WTC11 (cell line): ENCODE data around the gene VWA3B. TPM values are rescaled to one million over a fixed set of nuclear protein-coding genes. Genes with fewer than 3 reads are reported as not detected.

Experiments
- ATAC-seq: fragments of 200-7000 bp; cut with Tn5 transposase; 2 replicates; pipeline ENCODE4 v1.10.0; 2021; ENCODE audit warnings: mild to moderate bottlenecking, moderate library complexity
- CTCF ChIA-PET: fragments of 300-600 bp; sonication (Branson Sonifier 250); formaldehyde crosslinking; loops from one replicate; lab custom pipeline; 2021; ENCODE audit warnings: antibody characterized with exemption; lab: Charles Lee
- POLR2A ChIA-PET: fragments of 350-600 bp; sonication (Branson Sonifier 250); formaldehyde crosslinking; loops from one replicate; lab custom pipeline; 2021; ENCODE audit warnings: antibody characterized with exemption; lab: Charles Lee
- DNase-seq: peaks from one replicate; pipeline ENCODE4 v3.0.0; 2021; ENCODE audit warnings: low spot score
- H3K27ac Mint-ChIP-seq: 2 replicates; pipeline ENCODE4 v1.8.0; 2021; ENCODE audit warnings: mixed read lengths
- H3K27me3 Mint-ChIP-seq: 2 replicates; pipeline ENCODE4 v1.8.0; 2021; ENCODE audit warnings: low read depth, mild to moderate bottlenecking, moderate library complexity, mixed read lengths
- H3K36me3 Mint-ChIP-seq: 2 replicates; pipeline ENCODE4 v1.8.0; 2021; ENCODE audit warnings: mixed read lengths
- H3K4me1 Mint-ChIP-seq: 2 replicates; pipeline ENCODE4 v1.8.0; 2022; ENCODE audit warnings: mixed read lengths
- H3K4me3 Mint-ChIP-seq: 2 replicates; pipeline ENCODE4 v1.8.0; 2021; ENCODE audit warnings: mild to moderate bottlenecking, moderate library complexity, mixed read lengths
- H3K9me3 Mint-ChIP-seq: 2 replicates; pipeline ENCODE4 v1.8.0; 2021; ENCODE audit warnings: mixed read lengths
- AR ChIP-seq: fragments of 250-450 bp; sonication (Bioruptor Pico); IDR thresholded peaks from 2 replicates; pipeline ENCODE4 v1.9.0; 2021; ENCODE audit warnings: mild to moderate bottlenecking
- ARID4B ChIP-seq: sonication (generic); formaldehyde crosslinking; IDR thresholded peaks from 2 replicates; pipeline ENCODE4 v1.8.0; 2023; ENCODE audit warnings: missing genetic modification reagents, mild to moderate bottlenecking, borderline replicate concordance
- CREB1 ChIP-seq: sonication (generic); formaldehyde crosslinking; IDR thresholded peaks from 2 replicates; pipeline ENCODE4 v1.8.0; 2023; ENCODE audit warnings: mild to moderate bottlenecking, missing genetic modification reagents
- E2F4 ChIP-seq: sonication (generic); formaldehyde crosslinking; IDR thresholded peaks from 2 replicates; pipeline ENCODE4 v1.8.1; 2022; ENCODE audit warnings: low read depth, mild to moderate bottlenecking, moderate library complexity, missing genetic modification reagents, borderline replicate concordance
- ESRRA ChIP-seq: sonication (generic); formaldehyde crosslinking; IDR thresholded peaks from 2 replicates; pipeline ENCODE4 v1.8.1; 2022; ENCODE audit warnings: mild to moderate bottlenecking, missing genetic modification reagents, borderline replicate concordance
- FOXK1 ChIP-seq: sonication (generic); formaldehyde crosslinking; IDR thresholded peaks from 2 replicates; pipeline ENCODE4 v1.8.0; 2022; ENCODE audit warnings: mild to moderate bottlenecking, moderate library complexity, missing genetic modification reagents
- HMGA2 ChIP-seq: fragments of 250-450 bp; sonication (Bioruptor Pico); IDR thresholded peaks from 2 replicates; pipeline ENCODE4 v1.4.0; 2021; ENCODE audit warnings: mild to moderate bottlenecking, moderate library complexity
- MLX ChIP-seq: sonication (generic); formaldehyde crosslinking; IDR thresholded peaks from 2 replicates; pipeline ENCODE4 v1.8.1; 2023; ENCODE audit warnings: mild to moderate bottlenecking, missing genetic modification reagents, moderate library complexity
- NR3C1 ChIP-seq: sonication (generic); formaldehyde crosslinking; conservative IDR thresholded peaks from 2 replicates; pipeline ENCODE4 v1.8.1; 2023; ENCODE audit warnings: low read depth, mild to moderate bottlenecking, missing genetic modification reagents
- PRDM15 ChIP-seq: sonication (generic); formaldehyde crosslinking; IDR thresholded peaks from 2 replicates; pipeline ENCODE4 v1.8.0; 2022; ENCODE audit warnings: missing genetic modification reagents
- TEAD4 ChIP-seq: sonication (generic); formaldehyde crosslinking; IDR thresholded peaks from 2 replicates; pipeline ENCODE4 v1.8.0; 2022; ENCODE audit warnings: mild to moderate bottlenecking, missing genetic modification reagents
- ZNF219 ChIP-seq: sonication (generic); formaldehyde crosslinking; IDR thresholded peaks from 2 replicates; pipeline ENCODE4 v1.8.0; 2023; ENCODE audit warnings: missing genetic modification reagents, mild to moderate bottlenecking, borderline replicate concordance
- ZNF263 ChIP-seq: sonication (generic); formaldehyde crosslinking; IDR thresholded peaks from 2 replicates; pipeline ENCODE4 v1.8.1; 2022; ENCODE audit warnings: low read depth, mild to moderate bottlenecking, moderate library complexity, missing genetic modification reagents
- total RNA-seq: library from RNA; stranded (reverse); gene quantifications from 3 replicates; pipeline ENCODE4 v1.2.3, GENCODE V29; 2021

Gene VWA3B
- total RNA-seq, 1 experiment from 2014 or later = not detected

GRCh38 chr2:98282109-98282508 lies 195.1 kb downstream of the VWA3B start (continued):
- TF ChIP-seq AR (CRISPR knock-in tag) (no peak), FOXK1 (no peak), HMGA2 (CRISPR knock-in tag) (no peak), E2F4 (CRISPR knock-in tag) (no peak)

GRCh38 chr2:98293030-98293429 lies 206.1 kb downstream of the VWA3B start:
- H3K36me3 Mint-ChIP-seq = peaks cover 4% of the 10 kb centered on the region
- H3K9me3 Mint-ChIP-seq = peaks cover 33% of the 10 kb centered on the region
- no peak for TF ChIP-seq PRDM15
- TF ChIP-seq NR3C1 (CRISPR knock-in tag) = no peak
- TF ChIP-seq E2F4 (CRISPR knock-in tag) = no peak
- no peak for TF ChIP-seq CREB1
- no peak for TF ChIP-seq ESRRA (CRISPR knock-in tag)
- TF ChIP-seq ZNF263 (CRISPR knock-in tag) = no peak
- TF ChIP-seq TEAD4 (CRISPR knock-in tag) = no peak
- ATAC-seq (no peak), DNase-seq (no peak)
- H3K4me3 Mint-ChIP-seq = no peak overlapping the region
- no peaks in the 10 kb centered on the region for H3K4me1 Mint-ChIP-seq
- ChIA-PET POLR2A (no interaction called here), CTCF (no interaction called here)
- H3K27ac Mint-ChIP-seq = no peak overlapping the region
- H3K27me3 Mint-ChIP-seq = 0 out of 2 replicates have a peak, but pooled peaks cover 3% of the 10 kb centered on the region

- DNase-seq = no peak
- no peak for ATAC-seq
- Mint-ChIP-seq H3K9me3 (peaks cover 24% of the 10 kb centered on the region), H3K27ac (no peak overlapping the region), H3K4me1 (peaks cover under 1% of the 10 kb centered on the region; the same call in 1 of the 2 replicates), H3K27me3 (0 out of 2 replicates have a peak, but pooled peaks cover 3% of the 10 kb centered on the region), H3K36me3 (peaks cover 2% of the 10 kb centered on the region), H3K4me3 (no peak overlapping the region)
- POLR2A ChIA-PET = no interaction called here
- CTCF ChIA-PET = interaction anchor here (0.6 to 1.0 kb wide), 2 partner anchors 18 to 299 kb away, joined by 4 to 5 read pairs; no protein-coding TSS in a partner anchor
- TF ChIP-seq MLX (CRISPR knock-in tag) = no peak
- no peak for TF ChIP-seq AR (CRISPR knock-in tag)
- TF ChIP-seq HMGA2 (CRISPR knock-in tag) = no peak
- TF ChIP-seq ZNF219 = no peak
- TF ChIP-seq ARID4B (CRISPR knock-in tag) = no peak
Observed at GRCh38 chr2:98293931-98294687, 207.1 kb downstream of the VWA3B start.
